GM19455 (cell line): ENCODE results near the gene THAP12.
"Not testable (repeated sequence)": the region's sequence is repeated elsewhere in the genome, so short reads cannot be mapped to it uniquely, and the experiment has no call there.

Experiments
- ATAC-seq: cut with Tn5 transposase; IDR thresholded peaks from one replicate; pipeline ENCODE4 v1.9.1; 2021; ENCODE audit not compliant: unreplicated experiment

The THAP12 gene

DNA sequence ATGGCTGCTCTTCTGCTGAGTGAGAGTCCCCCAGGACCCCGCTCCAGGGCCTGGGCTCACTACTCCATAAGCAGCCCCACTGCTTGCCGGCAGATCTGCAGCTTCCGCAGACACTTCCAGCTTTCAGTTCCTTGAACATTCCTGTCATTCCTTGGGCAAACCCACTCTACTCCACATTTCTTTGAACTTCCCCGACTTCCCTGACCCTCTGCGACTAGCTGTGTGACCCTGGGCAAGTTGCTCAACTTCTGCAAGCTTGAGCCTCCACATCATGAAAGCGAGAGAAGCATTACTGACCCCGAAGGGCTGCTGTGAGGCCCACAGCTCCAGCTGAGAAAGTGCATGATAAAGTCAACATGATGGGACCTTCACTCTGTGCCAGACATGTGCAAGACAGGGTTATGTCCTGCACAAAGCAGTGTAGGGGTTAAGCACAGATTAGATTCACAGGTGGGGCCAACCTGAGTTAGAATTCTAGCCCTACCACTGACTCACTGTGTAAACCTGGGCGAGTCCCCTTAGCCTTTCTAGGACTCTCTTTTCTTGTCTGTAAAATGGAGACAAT lies 51.8 kb downstream of the THAP12 start:
- ATAC-seq, result no peak

DNA sequence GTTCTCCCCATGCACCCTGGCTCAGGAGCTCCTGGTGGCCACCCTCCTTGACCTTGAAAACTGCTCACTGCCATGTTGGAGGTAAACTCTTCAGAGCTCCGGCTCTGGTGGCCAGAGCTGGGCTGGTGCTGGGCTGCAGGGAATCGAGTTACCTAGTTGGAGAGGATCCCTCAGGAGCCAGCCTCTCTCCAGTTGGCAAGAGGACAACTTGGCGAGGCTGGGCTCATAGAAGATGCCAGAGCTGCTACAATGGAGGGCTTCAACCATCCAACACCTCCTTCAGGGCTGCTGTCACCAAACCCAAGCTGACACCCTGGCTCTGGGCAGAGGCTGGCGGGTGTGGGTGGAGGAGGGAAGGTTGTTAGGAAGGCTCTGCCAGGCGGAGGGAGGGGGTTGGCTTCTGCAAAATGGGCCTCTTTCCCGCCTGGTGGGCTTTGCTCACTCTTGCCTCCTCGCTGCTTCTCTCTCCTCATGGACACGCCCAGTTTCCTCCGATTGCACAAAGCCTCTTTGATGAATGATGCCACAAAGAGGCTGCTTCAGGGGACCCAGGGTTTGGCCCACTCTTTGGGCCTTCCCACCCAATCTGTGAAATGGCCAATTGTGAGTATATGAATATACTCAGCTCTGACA lies 53.1 kb downstream of the THAP12 start:
- no peak for ATAC-seq

DNA sequence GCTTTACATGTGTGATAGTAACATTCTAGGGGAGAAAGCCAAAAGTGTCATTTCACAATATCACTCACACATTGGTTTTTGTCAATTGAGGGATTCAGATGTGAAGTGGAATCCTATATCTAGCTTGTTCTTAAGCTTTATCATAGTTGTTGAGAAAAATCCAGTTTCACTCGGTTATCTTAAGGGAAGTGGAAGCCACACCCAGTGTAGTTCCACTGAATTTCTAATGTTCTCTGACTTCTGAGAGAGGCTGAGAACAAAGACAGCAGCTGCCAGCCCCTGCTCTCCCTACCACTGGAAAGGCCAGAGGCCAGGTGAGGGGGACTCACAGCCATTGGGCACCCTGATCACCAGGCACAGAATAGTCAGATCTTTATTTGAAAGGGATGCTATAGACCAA lies 53.7 kb downstream of the THAP12 start:
- no peak for ATAC-seq

DNA sequence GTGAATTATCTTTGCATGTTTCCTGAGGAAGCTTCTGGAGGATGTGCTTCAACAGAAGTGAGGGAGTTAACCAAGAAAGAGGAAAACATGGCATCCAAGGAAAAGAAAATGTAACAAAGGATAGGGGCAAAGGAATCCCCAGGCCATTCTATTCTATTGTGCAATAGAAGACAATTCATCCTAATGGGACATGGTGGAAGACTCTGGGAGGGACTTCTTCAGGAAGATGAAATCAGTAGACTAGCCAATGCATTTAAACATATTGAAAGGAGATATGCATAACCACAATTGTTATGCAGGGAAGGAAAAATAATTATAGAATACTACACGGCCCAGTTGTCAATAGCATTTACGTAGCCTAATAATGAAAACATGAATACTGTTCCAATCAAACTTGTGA lies 55.7 kb downstream of the THAP12 start:
- no peak for ATAC-seq

DNA sequence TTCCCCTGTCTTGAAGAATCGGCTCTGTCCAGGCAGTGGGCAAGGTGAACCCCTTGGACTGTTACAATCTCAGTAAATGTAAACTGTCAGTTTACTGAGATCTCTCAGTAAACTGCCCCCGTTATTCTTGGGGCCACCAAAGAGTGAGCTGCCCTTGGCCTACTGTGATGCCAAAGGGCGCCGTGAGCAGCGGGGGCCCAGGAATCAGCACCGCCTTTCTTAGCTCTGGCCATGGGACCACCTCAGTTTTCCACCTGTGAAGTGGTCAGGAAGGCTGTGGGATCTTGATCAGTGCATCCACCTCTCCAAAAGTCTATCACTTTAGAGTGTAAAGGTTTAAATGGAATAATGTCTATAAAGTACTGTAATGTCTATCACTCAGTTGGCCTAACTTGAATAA lies 57.1 kb downstream of the THAP12 start:
- ATAC-seq, result no peak

DNA sequence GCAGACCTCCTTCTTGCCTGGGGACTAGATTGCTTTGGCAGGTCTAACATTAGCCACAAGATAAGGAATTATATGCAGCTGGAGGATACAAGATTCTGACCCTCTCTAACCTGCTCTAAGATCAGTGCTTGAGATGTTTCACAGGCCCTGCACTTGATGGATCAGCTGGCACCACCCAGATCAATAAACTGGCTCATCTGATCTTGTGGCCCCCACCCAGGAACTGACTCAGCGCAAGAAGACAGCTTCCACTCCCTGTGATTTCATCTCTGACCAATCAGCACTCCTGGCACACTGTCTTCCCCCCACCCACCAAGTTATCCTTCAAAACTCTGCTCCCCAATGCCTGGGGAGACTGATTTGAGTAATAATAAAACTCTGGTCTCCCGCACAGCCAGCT lies 57.6 kb downstream of the THAP12 start:
- ATAC-seq, result not testable (repeated sequence)

DNA sequence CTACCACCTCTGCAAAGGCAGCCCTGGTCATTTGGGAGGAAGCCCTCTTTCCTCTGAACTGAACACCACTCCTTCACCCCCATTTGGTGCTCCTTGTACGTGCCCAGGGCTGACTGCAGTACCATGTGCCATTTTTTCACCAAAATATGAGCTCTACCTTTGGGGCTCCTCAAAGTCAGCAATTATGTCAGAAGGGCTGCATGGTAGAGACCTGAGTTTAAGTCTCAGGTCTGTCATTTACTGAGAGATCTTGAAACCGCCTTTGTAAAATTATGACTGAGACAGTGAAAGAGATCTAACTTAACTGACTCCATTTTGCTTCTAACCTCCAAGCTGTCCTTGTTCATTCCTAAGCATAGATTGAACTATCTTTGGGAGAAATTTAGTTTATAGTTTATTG lies 58.0 kb downstream of the THAP12 start:
- ATAC-seq, result no peak

DNA sequence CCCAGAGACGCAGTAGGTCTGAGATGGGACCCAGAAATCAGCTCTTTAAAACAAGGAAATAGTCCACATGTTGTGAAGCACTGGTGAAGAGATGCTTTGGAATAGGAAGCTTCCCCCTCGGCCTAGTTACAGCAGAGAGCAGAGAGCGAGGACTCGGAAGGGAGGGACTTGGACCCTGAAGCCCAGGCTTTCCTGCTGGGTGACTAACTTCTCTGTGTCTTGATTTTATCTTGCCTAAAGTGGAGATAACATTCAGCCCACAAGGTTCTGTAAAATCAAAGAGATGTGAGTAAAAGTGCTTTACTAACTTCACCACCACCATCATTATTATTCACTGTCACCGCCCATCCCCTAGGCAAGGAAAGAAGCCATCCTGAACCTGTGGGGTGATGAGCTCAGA lies 58.4 kb downstream of the THAP12 start:
- ATAC-seq, result no peak

DNA sequence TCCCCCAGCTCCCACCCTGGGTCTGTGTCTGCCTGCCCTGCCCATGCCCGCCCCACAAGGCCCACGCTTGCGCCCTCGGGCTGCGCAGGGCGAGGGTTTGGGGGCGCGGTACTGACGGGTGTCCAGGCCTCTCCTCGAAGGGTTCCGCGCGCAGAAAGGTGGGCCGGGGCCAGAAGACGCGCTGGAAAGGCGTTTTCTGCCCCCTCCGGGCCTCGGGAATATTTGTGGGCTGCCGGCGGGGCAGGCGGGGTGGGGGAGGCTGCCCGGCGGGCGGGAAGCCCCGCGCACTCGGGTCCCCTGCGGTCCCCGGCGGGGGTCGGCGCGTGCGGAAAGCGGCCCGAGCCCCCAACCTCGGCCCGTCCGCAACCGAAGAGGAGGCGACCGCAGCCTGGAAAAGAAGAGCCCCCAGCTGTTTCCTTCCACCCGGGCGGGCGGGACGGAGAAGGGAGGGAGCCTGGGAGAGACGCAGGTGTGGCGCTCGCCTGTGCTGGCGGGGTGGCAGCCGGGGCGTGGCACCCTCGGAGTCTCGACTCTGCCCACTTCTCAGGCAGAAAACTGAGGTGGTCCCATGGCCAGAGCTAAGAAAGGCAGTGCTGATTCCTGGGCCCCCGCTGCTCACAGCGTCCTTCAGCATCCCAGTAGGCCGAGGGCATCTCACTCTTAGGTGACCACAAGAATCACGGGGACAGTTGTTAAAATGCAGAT lies 59.0 kb downstream of the THAP12 start:
- no peak for ATAC-seq

DNA sequence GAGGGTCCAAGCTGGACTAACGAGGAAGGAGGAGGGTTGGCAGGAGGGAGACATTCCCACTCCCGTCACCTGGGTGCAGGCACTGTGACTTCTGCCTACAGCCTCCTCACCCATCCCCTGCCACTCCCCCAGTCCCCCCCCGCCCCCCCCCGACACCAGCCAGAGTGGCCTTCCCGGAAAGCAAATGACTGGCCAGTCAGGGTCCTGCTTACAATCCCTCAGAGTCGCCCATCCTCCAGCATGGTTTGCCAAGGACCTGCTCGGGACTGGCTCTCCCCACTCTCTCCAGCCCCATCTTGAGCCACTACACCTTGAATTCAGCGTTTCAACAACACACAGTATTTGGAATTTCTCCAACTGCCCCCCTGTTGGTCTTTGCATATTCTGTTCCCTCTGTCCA lies 59.6 kb downstream of the THAP12 start:
- ATAC-seq, result no peak

DNA sequence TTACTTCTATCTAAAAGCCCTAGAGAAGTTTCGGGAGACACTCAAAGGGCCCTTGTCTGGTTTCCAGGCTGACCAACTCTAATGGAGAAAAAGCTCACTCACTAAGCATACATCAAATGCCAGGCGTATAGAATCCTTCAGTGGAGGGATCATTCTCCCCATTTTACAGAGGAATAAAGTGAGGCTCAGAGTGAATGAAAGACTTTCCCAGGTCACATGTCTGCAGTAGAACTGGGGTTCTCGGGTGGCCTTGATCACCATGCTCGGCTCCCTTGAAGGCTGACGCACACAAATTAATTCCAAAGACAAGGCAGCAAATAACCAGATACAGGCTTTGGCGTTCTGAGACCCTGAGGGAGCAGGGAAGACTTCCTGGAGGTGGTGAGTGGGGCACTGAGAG lies 60.0 kb downstream of the THAP12 start:
- no peak for ATAC-seq

DNA sequence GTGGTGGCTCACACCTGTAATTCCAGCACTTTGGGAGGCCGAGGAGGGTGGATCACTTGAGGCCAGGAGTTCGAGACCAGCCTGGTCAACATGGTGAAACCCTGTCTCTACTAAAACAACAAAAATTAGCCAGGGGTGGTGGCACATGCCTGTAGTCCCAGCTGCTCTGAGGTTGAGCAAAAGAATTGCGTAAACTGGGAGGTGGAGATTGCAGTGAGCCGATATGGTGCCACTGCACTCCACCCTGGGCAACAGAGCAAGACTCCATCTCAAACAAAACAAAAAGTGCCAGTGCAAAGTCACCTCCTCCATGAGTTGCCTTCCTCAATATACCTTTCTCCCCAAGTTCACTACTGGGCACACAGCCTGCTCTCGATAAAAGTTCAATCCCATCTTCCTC lies 61.1 kb downstream of the THAP12 start:
- not testable (repeated sequence) for ATAC-seq

DNA sequence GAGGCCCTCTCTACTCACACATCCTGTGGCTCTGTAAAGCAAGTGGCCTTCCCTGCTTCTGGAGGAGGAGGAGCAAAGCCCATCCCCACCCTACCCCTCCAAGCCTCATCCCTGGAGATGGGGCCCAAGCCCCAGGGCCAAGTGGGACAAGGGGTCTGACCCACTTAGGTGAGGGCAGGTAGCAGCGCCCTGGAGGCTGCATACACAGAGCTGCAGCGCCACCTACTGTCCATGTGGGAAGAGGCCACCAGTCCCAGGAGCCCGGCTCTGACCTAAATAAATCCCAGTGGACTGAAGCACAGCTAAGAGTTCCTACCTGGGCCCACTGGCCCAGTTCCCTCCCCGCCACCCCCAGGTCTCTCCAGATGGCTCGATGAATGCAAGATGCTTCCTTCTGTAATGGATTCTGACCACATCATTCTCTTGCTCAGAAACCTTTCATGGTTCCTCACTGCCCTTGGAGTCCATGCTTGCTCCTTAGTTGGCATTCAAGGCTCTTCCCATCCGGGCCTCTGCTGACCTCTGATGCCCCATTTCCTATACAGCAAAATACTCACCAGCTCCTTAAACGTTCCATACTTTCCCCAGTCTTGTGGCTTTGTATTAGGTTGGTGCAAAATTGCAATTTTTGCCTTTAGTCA lies 62.1 kb downstream of the THAP12 start:
- ATAC-seq, result no peak

DNA sequence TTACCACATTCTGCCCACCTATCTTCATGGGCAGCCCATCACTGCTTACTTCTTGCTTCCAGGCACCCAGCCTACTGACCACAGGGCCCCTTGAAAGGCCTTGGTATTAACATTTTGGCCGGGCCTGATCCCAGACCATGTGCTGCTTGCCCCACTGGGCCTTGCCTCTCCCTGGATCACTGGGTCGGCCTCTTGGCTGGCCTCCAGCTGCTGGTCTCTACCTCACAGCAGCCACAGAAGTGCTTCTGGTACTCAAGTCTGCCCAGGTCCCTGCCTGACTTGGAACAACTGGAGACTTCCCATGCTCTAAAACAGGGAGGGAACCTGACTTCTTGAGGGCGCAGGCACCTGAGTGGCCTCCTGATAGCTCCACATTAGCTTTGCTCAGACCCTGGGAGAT lies 63.6 kb downstream of the THAP12 start:
- ATAC-seq, result no peak

DNA sequence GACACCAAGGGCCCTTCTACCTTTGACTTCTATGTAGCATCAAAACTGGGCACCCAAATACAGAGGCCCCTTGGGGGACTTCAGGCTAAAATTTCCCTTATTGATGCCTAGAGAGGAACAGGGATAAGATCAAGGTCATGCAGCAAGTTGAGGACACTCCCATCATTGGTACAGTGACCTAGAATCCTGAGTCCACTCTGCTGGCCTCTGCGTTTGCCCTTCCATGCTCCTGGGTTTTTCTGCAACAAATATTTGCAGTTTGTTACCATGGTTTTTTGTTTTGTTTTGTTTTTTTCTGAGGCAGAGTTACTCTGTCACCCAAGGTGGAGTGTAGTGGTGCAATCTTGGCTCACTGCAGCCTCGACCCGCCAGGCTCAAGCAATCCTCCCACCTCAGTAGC lies 64.2 kb downstream of the THAP12 start:
- no peak for ATAC-seq

DNA sequence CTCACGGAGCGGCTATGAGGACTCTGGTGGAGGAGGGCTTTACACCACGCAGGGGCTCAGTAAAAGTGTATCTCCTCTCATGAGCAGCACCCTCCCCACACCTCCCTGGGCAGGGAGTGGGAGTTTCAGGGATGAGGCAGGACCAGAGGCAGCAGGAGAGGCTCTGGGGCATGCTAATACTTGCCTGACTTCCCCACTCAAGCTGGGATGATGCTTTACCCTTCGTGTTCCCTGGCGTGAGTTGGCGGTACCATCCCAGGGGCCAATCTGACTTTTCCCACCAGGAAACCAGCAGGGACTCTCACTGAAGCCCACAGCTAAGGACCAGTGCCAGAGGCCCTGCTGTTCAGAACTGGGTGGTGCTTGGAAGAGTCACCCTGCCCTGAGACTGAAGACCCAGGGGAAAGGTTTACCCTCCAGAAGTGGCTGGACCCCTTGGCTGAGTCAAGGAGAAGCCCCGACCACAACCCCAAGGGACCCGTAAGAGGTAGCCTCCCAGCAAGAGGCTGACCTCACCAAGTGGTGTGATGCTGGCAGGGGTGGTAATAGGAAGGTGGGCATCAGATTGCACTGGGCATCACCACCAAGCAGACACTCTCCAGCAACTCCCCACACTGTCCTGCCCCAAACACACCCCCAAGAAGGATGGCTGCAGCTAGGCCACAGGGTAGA lies 65.6 kb downstream of the THAP12 start:
- ATAC-seq, result no peak

DNA sequence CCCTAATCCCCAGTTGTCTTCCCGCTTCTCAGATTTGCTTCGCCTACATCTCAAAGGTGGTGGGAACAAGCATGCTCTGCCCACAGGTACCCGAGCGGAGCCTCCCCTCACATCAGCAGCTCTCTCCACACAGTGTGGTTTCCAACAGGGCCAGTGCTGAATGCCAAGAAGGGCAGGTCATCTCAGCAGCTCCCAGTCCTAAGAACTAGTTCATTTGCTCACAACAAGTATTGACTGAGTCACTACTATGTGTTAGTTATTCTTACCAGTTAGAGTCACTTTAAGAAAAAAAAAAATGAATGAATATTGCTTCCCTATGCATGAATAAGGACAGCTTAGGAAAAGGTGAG lies 66.2 kb downstream of the THAP12 start:
- ATAC-seq, result no peak

DNA sequence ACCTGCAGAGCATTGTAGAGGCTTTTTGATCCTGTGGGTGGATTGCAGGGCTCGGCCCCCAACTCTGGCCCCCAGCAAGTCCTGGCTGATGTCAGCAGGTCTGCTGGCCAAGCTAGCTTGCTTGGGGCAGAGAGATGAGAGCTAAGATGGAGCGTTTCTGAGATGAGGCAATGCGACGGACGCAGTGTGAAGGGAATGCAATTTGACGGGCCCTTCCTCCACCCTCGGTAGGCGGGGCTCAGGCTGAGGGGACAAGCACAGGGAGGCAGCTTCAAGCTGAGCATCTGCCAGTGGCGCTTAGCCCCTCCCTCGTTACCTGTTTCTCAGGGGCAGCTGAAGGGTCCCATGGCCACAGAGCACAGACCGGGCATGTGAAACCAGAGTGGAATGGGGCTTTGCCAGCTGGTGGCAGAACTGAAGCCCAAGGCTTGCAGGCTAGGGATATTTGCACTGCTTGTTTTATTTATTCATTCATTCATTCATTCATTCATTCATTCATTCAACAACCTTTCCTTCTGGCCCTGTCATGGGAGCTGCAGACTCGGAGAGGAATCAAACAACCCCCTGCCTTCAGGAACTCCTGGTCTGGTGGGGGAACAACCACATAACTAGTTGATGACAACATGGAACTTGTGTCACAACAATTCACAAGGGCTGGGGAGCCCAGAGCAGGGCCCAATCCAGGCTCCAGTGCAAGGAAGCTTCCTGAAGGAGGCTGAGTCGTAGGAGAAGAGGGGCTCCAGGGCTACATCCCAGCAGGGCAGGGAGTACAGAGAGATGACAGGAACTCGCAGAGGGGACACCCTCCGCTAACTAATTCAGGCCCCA lies 66.8 kb downstream of the THAP12 start:
- no peak for ATAC-seq

DNA sequence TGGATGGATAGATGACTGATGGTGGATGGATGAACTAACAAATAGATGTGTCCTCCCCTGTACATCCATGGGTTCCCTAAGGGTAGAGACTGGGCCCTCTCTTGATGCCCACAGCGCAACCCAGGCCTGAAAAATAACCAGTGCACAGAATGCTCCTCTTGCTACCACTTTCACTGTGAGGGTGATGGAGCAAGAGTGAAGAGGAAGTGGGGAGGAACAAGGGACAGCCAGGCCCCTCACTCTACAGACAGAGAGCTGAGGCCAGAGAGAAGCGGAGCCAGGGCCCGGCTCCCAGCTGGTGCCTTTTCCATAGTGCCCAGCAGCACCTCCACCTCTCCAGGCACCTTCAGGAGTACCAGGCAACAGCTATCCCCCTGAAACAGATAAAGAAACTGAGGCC lies 67.7 kb downstream of the THAP12 start:
- no peak for ATAC-seq

DNA sequence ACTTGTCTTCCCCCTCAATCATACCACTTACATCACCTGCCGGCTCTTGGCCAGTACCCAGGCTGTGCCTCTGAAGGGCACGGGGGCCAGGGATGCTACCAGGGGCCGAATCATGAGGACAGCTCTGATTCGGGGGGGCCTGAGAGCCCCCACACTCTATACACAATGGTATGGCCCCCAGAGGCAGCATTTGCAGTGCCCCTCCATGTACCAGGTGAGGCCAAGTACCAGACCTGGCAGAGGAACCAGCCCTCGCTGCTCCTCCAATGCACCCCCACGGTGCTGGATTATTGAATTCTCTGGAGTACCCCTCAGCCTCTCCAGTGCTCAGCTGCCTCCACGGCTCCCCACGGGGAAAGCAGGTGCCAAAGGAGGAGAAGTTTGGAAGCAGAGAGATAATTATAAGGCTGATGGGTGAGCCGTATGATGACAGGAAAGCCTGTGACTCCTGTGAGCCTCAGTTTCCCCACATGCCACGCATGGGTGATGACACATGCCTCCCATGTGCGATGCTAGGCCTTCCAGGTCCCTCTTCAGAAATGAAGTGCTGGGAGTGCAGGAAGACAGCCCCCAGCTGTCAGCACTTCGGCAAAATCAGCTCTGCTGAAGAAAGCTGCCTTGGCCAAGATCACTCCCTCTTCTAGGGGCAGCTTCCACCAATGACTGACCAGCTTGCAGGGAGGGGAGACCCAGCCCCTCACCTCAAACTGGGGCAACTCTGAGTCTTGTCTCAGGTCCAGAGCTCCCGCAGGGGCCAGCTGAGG lies 69.9 kb downstream of the THAP12 start:
- no peak for ATAC-seq
